ENCODE data around the gene GINS3.

The GINS3 gene

DNA sequence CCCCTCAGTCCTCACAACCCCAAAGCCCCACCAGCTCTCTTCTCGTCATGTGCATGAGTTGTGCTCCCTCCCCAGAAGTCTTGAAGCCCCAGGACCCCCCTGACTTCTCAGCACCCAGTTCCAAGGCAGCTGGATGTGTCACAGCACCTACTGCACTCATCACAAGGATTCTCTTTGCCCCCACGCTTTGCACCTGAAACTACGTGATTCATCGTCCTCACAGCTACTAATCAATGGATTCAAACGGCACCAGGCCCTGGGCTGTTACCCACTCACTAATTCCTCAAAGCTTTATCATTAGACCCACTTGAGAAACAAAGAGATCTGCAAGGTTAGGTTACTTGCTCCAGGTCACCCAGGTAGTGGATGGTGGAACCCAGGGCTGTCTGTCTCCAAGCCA is 62.6 kb downstream of the GINS3 start:
- Histone ChIP-seq H3K36me3 (ENCODE audit: control insufficient read depth, insufficient read depth, low read length) (no peaks in the 10 kb centered on the region), H3K27me3 (ENCODE audit: control insufficient read depth, insufficient read depth, low read length) (no peaks in the 10 kb centered on the region), H3K9ac (ENCODE audit: low read length) (no peak overlapping the region), H3K27ac (ENCODE audit: low read depth, low read length) (no peak overlapping the region), H3K4me1 (ENCODE audit: control insufficient read depth, insufficient read depth, low read length) (no peaks in the 10 kb centered on the region), H3K4me3 (ENCODE audit: low read length) (no peak overlapping the region)
